ENCODE results near the gene BMP6. TPM values are rescaled to one million over a fixed set of nuclear protein-coding genes. Genes with fewer than 3 reads are reported as not detected.
A peak's percentile ranks its signal among the peaks of the same experiment; 100 is the strongest.

Gene BMP6
- total and polyA plus RNA-seq, 2 of the 8 experiments (the other 6 are each of a cell fraction or from before 2014, with no cell fraction given): 2.0 to 2.1 TPM

- TF ChIP-seq USF2 (IDR thresholded peaks at IDR 0.05; ENCODE audit: low read length) (no peak), CTCF (IDR thresholded peaks at IDR 0.05; ENCODE audit: control extremely low read depth in 1 of 3, insufficient read depth in 1 of 3, low read depth in 1 of 3, low read length in 3 of 3) (peak in 1 of 3 experiments; percentile 7; a peak in 1 of 4 replicates), RFX5 (IDR thresholded peaks at IDR 0.05; ENCODE audit: borderline replicate concordance, low read depth, low read length) (no peak)
- Histone ChIP-seq H3K23me2 (ENCODE audit: low read depth, low read length) (no peaks in the 10 kb centered on the region), H3K4me2 (ENCODE audit: insufficient read depth in 1 of 2, low read depth in 2 of 2, low read length in 2 of 2) (no peak overlapping the region), H2BK120ac (replicated peaks; ENCODE audit: low read depth, low read length) (no peak overlapping the region), H3K18ac (ENCODE audit: extremely low read depth, low read length) (no peak overlapping the region), H2BK5ac (ENCODE audit: low read depth, low read length) (no peak overlapping the region), H3K9ac (replicated peaks in 1 of 4; ENCODE audit: extremely low read depth in 1 of 4, low read depth in 3 of 4, low read length in 3 of 4) (no peak overlapping the region), H2AK5ac (ENCODE audit: low read depth, low read length) (no peak overlapping the region), H4K5ac (ENCODE audit: insufficient read length, low read depth, low read length) (no peak overlapping the region), H2BK15ac (ENCODE audit: low read length) (no peak overlapping the region), H3K79me2 (ENCODE audit: control insufficient read depth in 1 of 2, insufficient read depth in 2 of 2, low read length in 2 of 2) (no peaks in the 10 kb centered on the region), H3K4me1 (replicated peaks in 1 of 4; ENCODE audit: control insufficient read depth in 3 of 4, insufficient read depth in 4 of 4, low read length in 3 of 4) (peaks cover 0 to 6% (median 2%) of the 10 kb centered on the region in 4 experiments; a peak in 2 of 7 replicates), H3K27ac (ENCODE audit: low read depth, low read length) (no peak overlapping the region), H3K56ac (replicated peaks; ENCODE audit: insufficient read length, low read depth, low read length) (no peak overlapping the region), H3K9me3 (ENCODE audit: insufficient read depth in 2 of 2, low read depth in 1 of 2, low read length in 1 of 2) (no peaks in the 10 kb centered on the region), H3K79me1 (ENCODE audit: low read depth, low read length) (no peaks in the 10 kb centered on the region), H2BK20ac (ENCODE audit: low read length) (no peak overlapping the region), H4K91ac (replicated peaks; ENCODE audit: insufficient read length, low read length) (no peak overlapping the region), H3K36me3 (ENCODE audit: control insufficient read depth in 2 of 4, insufficient read depth in 4 of 4, low read length in 3 of 4) (no peaks in the 10 kb centered on the region), H3K4me3 (ENCODE audit: extremely low read depth in 1 of 4, insufficient read depth in 2 of 4, low read depth in 3 of 4, low read length in 4 of 4) (no peak overlapping the region), H4K20me1 (replicated peaks in 1 of 2; ENCODE audit: control insufficient read depth in 1 of 2, insufficient read depth in 2 of 2, low read length in 2 of 2) (no peaks in the 10 kb centered on the region), H2AFZ (ENCODE audit: low read length) (no peak overlapping the region), H2BK12ac (ENCODE audit: low read depth, low read length) (no peak overlapping the region), H3K27me3 (replicated peaks in 1 of 4; ENCODE audit: control insufficient read depth in 3 of 4, extremely low read depth in 1 of 4, insufficient read depth in 3 of 4, low read length in 3 of 4) (peaks cover 0 to 2% (median 1%) of the 10 kb centered on the region in 4 experiments; a peak in 3 of 7 replicates), H3K23ac (ENCODE audit: insufficient read length) (no peak overlapping the region), H3K4ac (replicated peaks; ENCODE audit: insufficient read length, low read depth, low read length) (no peak overlapping the region), H4K8ac (ENCODE audit: extremely low read depth, insufficient read depth, low read length) (no peak overlapping the region), H3K14ac (ENCODE audit: insufficient read length) (no peak overlapping the region)
- ChIA-PET CTCF (ENCODE audit: partially characterized antibody) (interaction anchor here (0.8 to 1.6 kb wide), 2 partner anchors 10 to 12 kb away, joined by 3 to 4 read pairs; no protein-coding TSS in a partner anchor), POLR2A (ENCODE audit: partially characterized antibody) (no interaction called here)
- DNase-seq (ENCODE audit: low read depth in 1 of 2, low spot score in 2 of 2): no peak
- 88% methylated on average over 18 of the region's 18 CpGs; no CpG with 5 or more reads in 1 of the 2 experiments for WGBS, 2 experiments (ENCODE audit: extremely low coverage in 1 of 2, insufficient coverage in 1 of 2, insufficient read length in 1 of 2, insufficient replicate concordance in 2 of 2, low coverage in 1 of 2, low lambda C conversion rate in 2 of 2, missing lambda C conversion rate in 1 of 2)
- FAIRE-seq: no peak
Observed at GRCh38 chr6:7734707-7735383, 8.9 kb downstream of the BMP6 start.

Measured in H1 (cell line).